ENCODE data around the gene CORO1C.

Gene CORO1C

DNA sequence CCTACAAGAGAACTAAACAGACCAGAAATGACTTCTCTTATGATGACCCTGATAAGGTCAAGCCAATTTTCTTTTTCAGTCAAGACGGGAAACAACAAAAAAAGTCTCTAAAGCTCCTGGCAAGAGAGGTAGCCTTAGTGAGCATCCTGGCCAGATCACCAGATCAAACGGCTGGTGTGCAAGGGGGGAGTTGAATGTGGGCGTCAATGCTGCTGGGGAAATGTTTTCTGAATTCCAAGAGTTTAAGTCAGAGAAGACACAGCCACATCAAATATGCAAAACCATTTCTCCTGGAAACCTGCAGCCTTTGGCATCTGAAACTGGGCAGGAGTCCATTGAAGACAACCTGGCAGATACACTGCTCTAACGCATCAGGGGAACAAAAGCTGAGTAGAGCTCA is 81.6 kb downstream of the CORO1C start:
- no peak overlapping the region for H3K27ac ChIP-seq (ENCODE audit: low read depth in 2 of 2, low read length in 2 of 2)
- H3K9ac ChIP-seq (ENCODE audit: low read depth in 1 of 2, low read length in 2 of 2) = no peak overlapping the region
- peaks cover 43 to 50% of the 10 kb centered on the region in 2 donors for H3K36me3 ChIP-seq (ENCODE audit: control insufficient read depth in 2 of 2, insufficient read depth in 2 of 2, low read length in 2 of 2)
- no peak overlapping the region for H3K4me3 ChIP-seq (ENCODE audit: low read length in 2 of 2)
- no peaks in the 10 kb centered on the region for H3K9me3 ChIP-seq (ENCODE audit: control insufficient read depth in 2 of 2, low read length in 2 of 2)
- no peaks in the 10 kb centered on the region for H3K27me3 ChIP-seq (ENCODE audit: control insufficient read depth in 2 of 2, insufficient read depth in 2 of 2, low read length in 2 of 2)
- H3K4me1 ChIP-seq (ENCODE audit: control insufficient read depth in 2 of 2, insufficient read depth in 2 of 2, low read length in 2 of 2) = peaks cover 0 to 5% of the 10 kb centered on the region in 2 donors

DNA sequence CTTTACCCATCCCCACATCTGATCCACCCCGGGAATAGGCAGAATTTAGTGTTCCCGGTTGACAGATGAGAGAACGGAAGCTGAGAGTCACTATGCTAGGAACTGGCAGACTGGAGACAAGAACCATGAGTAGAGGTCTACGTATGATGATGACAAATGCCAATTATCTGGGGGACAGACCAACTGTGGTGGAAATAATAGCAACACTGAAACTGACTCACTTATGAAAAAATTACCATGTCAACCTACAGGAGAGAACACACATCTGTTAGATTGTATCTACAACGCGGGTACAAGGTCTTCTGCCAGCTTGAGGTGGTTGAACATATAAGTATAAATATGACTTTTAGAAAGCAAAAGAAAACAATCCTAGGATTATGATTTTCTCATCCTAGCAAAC is 82.2 kb downstream of the CORO1C start:
- Histone ChIP-seq H3K4me3 (ENCODE audit: low read length in 2 of 2) (no peak overlapping the region), H3K27me3 (ENCODE audit: control insufficient read depth in 2 of 2, insufficient read depth in 2 of 2, low read length in 2 of 2) (no peaks in the 10 kb centered on the region), H3K4me1 (ENCODE audit: control insufficient read depth in 2 of 2, insufficient read depth in 2 of 2, low read length in 2 of 2) (peaks cover 0 to 5% of the 10 kb centered on the region in 2 donors), H3K27ac (ENCODE audit: low read depth in 2 of 2, low read length in 2 of 2) (no peak overlapping the region), H3K9ac (ENCODE audit: low read depth in 1 of 2, low read length in 2 of 2) (no peak overlapping the region), H3K36me3 (ENCODE audit: control insufficient read depth in 2 of 2, insufficient read depth in 2 of 2, low read length in 2 of 2) (peaks cover 43 to 52% of the 10 kb centered on the region in 2 donors), H3K9me3 (ENCODE audit: control insufficient read depth in 2 of 2, low read length in 2 of 2) (no peaks in the 10 kb centered on the region)

DNA sequence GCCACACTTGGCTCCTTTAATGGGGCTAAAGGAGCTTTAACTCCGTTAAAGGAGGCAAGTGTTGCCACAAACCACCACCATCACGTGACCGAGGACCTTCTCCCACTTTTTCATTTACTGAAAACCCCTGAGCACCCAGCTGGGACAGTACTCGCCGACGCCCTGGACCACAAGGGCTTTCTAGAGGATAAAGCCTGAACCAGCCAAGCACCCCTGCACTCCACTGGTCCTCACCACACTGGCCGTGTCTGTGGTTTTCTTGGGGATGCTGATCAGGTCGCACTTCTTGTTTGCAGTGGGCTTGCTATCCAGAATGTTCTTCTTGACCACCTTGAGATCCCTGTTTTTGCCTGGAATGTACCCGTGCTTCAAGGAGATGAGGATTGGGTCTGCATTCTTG is 82.9 kb downstream of the CORO1C start:
- peaks cover 0 to 4% of the 10 kb centered on the region in 2 donors for H3K4me1 ChIP-seq (ENCODE audit: control insufficient read depth in 2 of 2, insufficient read depth in 2 of 2, low read length in 2 of 2)
- peaks cover 39 to 52% of the 10 kb centered on the region in 2 donors for H3K36me3 ChIP-seq (ENCODE audit: control insufficient read depth in 2 of 2, insufficient read depth in 2 of 2, low read length in 2 of 2)
- H3K27ac ChIP-seq (ENCODE audit: low read depth in 2 of 2, low read length in 2 of 2) = no peak overlapping the region
- no peaks in the 10 kb centered on the region for H3K9me3 ChIP-seq (ENCODE audit: control insufficient read depth in 2 of 2, low read length in 2 of 2)
- no peak overlapping the region for H3K4me3 ChIP-seq (ENCODE audit: low read length in 2 of 2)
- no peak overlapping the region for H3K9ac ChIP-seq (ENCODE audit: low read depth in 1 of 2, low read length in 2 of 2)
- H3K27me3 ChIP-seq (ENCODE audit: control insufficient read depth in 2 of 2, insufficient read depth in 2 of 2, low read length in 2 of 2) = no peaks in the 10 kb centered on the region

DNA sequence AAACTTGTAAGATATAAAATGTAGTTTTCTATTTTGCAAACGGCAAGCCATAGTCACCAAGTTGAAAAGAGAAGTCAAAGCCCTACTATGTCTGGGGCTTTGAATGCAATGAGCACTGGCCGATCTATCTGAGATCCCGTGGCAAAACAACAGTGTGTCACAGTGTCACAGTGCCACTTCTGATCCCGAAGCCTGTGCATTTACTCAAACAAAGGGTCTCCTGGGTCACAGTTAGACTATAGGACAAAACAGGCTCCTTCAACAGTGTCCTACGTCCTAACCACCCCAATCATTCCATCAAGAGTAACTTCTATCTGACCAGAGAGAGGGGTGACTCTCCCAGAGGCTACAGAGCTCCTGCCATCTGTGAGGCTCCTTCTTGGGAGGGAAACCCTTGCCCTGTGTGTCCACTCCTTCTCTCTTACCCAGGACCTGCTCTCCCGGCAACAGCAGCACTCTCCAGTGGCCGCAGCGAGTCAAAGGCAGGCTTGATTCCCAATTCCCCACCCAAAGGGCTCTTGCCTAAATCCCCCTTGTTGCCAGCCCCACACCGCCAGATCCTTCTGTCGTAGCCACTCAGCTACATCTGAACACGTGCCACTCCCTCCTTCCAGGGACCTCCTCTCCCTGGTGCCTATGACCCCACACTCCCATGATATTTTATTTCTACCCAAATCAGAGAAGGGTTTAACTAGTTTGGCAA is 83.6 kb downstream of the CORO1C start:
- H3K9me3 ChIP-seq (ENCODE audit: control insufficient read depth in 2 of 2, low read length in 2 of 2) = no peaks in the 10 kb centered on the region
- H3K4me3 ChIP-seq (ENCODE audit: low read length in 2 of 2) = no peak overlapping the region
- H3K27ac ChIP-seq (ENCODE audit: low read depth in 2 of 2, low read length in 2 of 2) = no peak overlapping the region
- no peak overlapping the region for H3K9ac ChIP-seq (ENCODE audit: low read depth in 1 of 2, low read length in 2 of 2)
- no peaks in the 10 kb centered on the region for H3K4me1 ChIP-seq (ENCODE audit: control insufficient read depth in 2 of 2, insufficient read depth in 2 of 2, low read length in 2 of 2)
- peaks cover 39 to 52% of the 10 kb centered on the region in 2 donors for H3K36me3 ChIP-seq (ENCODE audit: control insufficient read depth in 2 of 2, insufficient read depth in 2 of 2, low read length in 2 of 2)
- H3K27me3 ChIP-seq (ENCODE audit: control insufficient read depth in 2 of 2, insufficient read depth in 2 of 2, low read length in 2 of 2) = no peaks in the 10 kb centered on the region

DNA sequence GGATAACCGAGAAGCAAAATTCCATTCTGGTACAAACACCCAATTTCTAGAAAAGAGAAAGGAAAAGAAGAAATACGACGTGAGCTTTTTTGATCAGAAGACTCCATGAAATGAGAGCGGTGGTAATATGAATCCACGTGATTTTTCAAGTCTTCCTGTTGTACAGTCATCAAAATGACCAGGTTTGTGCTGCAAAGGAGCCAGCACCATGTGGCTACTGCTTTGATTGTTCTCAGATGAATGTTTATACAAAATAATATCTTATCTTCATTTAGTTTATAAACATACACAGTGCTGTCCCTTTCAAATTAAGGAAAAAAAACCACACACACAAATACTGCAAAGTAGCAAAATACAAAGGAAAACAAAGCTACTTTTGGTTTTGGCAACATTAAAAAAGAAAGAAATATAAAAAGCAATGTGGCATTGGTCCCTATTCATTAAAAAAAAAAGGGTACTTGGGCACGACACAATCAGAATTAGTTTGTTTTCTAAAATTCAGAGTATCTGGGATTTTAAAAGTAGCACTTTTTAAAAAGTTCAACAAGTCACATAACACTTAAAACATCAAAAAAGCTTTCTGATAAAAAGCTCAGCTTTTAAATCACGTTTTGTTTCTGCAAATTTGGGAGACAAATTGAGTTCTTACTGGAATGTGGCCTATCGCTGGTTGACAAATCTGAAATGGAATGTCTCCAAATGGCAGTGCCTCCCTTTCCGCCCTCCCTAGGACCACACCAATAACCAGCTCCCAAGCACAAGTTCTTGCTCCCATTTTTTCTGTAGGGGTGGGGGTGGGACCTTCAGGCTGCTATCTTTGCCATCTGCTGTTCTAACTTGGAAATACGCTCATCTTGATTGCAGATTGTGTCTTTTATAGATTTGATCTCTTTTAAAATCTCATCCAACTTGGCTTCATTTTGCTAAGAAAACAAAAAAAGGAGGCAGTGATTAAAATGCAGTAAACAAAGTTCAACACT is 84.4 kb downstream of the CORO1C start:
- Histone ChIP-seq H3K36me3 (ENCODE audit: control insufficient read depth in 2 of 2, insufficient read depth in 2 of 2, low read length in 2 of 2) (peaks cover 33 to 48% of the 10 kb centered on the region in 2 donors), H3K27ac (ENCODE audit: low read depth in 2 of 2, low read length in 2 of 2) (no peak overlapping the region), H3K9me3 (ENCODE audit: control insufficient read depth in 2 of 2, low read length in 2 of 2) (no peaks in the 10 kb centered on the region), H3K4me1 (ENCODE audit: control insufficient read depth in 2 of 2, insufficient read depth in 2 of 2, low read length in 2 of 2) (no peaks in the 10 kb centered on the region), H3K4me3 (ENCODE audit: low read length in 2 of 2) (no peak overlapping the region), H3K9ac (ENCODE audit: low read depth in 1 of 2, low read length in 2 of 2) (no peak overlapping the region), H3K27me3 (ENCODE audit: control insufficient read depth in 2 of 2, insufficient read depth in 2 of 2, low read length in 2 of 2) (no peaks in the 10 kb centered on the region)

DNA sequence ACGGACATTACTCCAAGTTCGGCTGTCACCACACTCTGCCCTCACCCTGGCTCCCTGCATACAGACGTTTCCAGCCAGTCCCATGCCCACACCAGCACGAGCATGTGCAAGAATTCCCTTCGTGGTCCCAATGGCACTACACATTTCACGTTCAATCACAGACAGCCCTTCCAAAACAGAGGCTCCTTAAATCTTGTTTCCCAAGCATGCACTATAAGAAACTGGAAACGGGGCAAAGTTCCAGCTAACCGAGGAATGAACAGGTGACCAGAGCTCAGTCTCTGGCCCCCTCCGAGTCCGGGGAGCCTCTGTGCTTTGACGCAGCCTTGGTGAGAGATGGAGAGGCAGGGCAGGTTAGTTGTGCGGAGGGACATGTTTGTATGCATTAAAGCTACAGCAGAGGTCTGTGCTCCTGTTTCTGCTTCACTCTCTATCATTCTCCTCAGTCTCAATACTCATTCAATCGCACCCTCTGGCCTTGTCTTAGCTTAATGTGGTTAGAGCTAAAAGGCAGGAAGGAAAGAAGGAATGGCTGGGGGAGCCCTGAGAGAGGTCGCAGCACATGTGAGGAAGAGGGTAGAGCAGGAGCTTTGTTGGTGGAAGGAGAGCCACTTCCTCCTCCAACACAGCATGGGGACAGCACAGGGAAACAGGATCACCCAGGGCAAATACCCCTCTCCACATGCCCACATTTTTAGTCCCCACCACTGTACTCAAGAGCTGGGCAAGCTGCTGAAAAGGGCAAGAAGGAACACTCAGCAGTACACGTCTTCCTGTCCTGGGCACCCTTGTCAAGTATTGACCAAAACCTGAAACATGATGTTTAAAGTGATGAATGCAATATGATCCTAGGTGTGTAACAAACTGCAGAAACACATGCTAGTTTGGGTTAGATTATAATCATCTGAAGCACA is 85.4 kb downstream of the CORO1C start:
- H3K9me3 ChIP-seq (ENCODE audit: control insufficient read depth in 2 of 2, low read length in 2 of 2) = no peaks in the 10 kb centered on the region
- H3K36me3 ChIP-seq (ENCODE audit: control insufficient read depth in 2 of 2, insufficient read depth in 2 of 2, low read length in 2 of 2) = peaks cover 26 to 41% of the 10 kb centered on the region in 2 donors
- H3K4me1 ChIP-seq (ENCODE audit: control insufficient read depth in 2 of 2, insufficient read depth in 2 of 2, low read length in 2 of 2) = peaks cover 0 to 6% of the 10 kb centered on the region in 2 donors
- no peak overlapping the region for H3K4me3 ChIP-seq (ENCODE audit: low read length in 2 of 2)
- no peaks in the 10 kb centered on the region for H3K27me3 ChIP-seq (ENCODE audit: control insufficient read depth in 2 of 2, insufficient read depth in 2 of 2, low read length in 2 of 2)
- H3K27ac ChIP-seq (ENCODE audit: low read depth in 2 of 2, low read length in 2 of 2) = peak overlapping the region in 1 of 2 donors; percentile 18
- no peak overlapping the region for H3K9ac ChIP-seq (ENCODE audit: low read depth in 1 of 2, low read length in 2 of 2)

DNA sequence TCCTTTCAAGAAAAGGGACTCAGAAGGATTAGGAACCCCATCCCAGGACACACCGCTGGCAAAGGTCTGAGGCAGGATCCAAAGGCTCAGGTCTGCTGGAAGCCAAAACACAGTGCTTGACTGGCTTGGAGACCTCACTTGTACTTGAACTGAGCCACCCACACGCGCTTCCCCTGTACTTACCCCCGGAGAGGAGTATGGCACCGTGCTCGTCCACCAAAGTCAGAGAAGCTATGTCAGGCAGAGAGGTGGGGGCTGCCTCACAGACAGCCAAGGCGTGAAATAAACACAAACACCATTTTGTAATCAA is 86.6 kb downstream of the CORO1C start:
- Histone ChIP-seq H3K27ac (ENCODE audit: low read depth in 2 of 2, low read length in 2 of 2) (no peak overlapping the region), H3K9me3 (ENCODE audit: control insufficient read depth in 2 of 2, low read length in 2 of 2) (no peaks in the 10 kb centered on the region), H3K4me1 (ENCODE audit: control insufficient read depth in 2 of 2, insufficient read depth in 2 of 2, low read length in 2 of 2) (peaks cover 0 to 6% of the 10 kb centered on the region in 2 donors), H3K9ac (ENCODE audit: low read depth in 1 of 2, low read length in 2 of 2) (no peak overlapping the region), H3K4me3 (ENCODE audit: low read length in 2 of 2) (no peak overlapping the region), H3K27me3 (ENCODE audit: control insufficient read depth in 2 of 2, insufficient read depth in 2 of 2, low read length in 2 of 2) (no peaks in the 10 kb centered on the region), H3K36me3 (ENCODE audit: control insufficient read depth in 2 of 2, insufficient read depth in 2 of 2, low read length in 2 of 2) (peaks cover 26 to 39% of the 10 kb centered on the region in 2 donors)

DNA sequence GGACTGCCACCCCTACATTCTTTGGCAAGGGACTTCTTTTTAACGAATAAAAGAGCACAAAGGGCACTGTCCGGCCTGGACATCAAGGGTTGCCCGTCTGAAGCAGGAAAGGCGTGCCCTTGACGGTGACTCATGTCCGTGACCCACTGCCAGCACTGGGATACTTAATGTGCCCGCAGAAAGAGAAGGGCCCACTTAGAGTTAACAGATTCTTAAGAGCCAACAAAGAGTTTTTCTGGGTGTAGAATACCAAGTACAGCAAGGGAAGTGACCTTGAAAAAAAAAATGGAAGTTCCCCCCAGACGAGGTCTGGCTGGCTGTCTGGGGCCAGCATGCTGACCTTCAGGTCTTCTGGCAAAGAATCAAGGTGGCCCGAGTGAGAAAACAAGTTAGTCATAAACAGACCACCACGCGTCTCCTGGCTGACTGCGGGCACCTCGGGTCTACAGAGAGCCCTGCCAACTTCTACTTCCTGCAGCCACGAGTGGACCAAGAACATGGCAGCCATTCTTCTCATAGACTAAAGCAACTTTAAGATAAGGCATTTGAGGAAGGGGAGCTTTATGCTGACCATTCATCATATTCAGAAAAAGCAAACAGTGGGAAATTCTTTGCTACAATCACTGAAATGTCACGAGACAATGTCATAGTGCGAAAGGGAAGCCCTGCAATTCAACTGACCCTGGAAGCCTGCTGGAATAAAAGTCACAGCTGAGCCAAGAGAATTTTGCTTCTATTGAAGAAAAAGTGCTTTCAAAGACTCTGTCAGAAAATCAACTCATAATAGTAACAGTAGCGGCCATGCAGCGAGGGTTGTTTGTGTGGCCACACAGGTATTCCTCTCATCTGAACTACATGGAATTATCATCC is 87.1 kb downstream of the CORO1C start:
- H3K9me3 ChIP-seq (ENCODE audit: control insufficient read depth in 2 of 2, low read length in 2 of 2) = no peaks in the 10 kb centered on the region
- peak overlapping the region in 1 of 2 donors; percentile 3 for H3K27ac ChIP-seq (ENCODE audit: low read depth in 2 of 2, low read length in 2 of 2)
- H3K36me3 ChIP-seq (ENCODE audit: control insufficient read depth in 2 of 2, insufficient read depth in 2 of 2, low read length in 2 of 2) = peaks cover 26 to 36% of the 10 kb centered on the region in 2 donors
- H3K4me3 ChIP-seq (ENCODE audit: low read length in 2 of 2) = no peak overlapping the region
- H3K27me3 ChIP-seq (ENCODE audit: control insufficient read depth in 2 of 2, insufficient read depth in 2 of 2, low read length in 2 of 2) = no peaks in the 10 kb centered on the region
- no peak overlapping the region for H3K9ac ChIP-seq (ENCODE audit: low read depth in 1 of 2, low read length in 2 of 2)
- H3K4me1 ChIP-seq (ENCODE audit: control insufficient read depth in 2 of 2, insufficient read depth in 2 of 2, low read length in 2 of 2) = peaks cover 0 to 6% of the 10 kb centered on the region in 2 donors
